Fibroblast of the aortic adventitia (primary cell): ENCODE results near the gene SNX9. TPM values are rescaled to one million over a fixed set of nuclear protein-coding genes. Genes with fewer than 3 reads are reported as not detected.

Experiments used
- DNase-seq: peaks from one replicate; pipeline ENCODE4 v3.0.0-alpha.2; 2010; ENCODE audit warnings: low read depth
- H3K4me3 ChIP-seq: 2 replicates; pipeline ENCODE4 v1.5.1; 2011; ENCODE audit warnings: low read depth, mild to moderate bottlenecking, control low read depth, low read length, moderate library complexity
- total RNA-seq: library from RNA; depleted of rRNA; stranded (reverse); fragments of >200 nt; gene quantifications from 2 replicates; pipeline ENCODE4 v1.2.3, GENCODE V29; 2012; ENCODE audit warnings: low replicate concordance
- TF ChIP-seq, protein P1 (sequence below): IDR thresholded peaks from 2 replicates; pipeline ENCODE4 v1.5.1; 2011; ENCODE audit warnings: mild to moderate bottlenecking, low read length, control low read depth, inconsistent platforms; ENCODE audit not compliant: insufficient read depth

The SNX9 gene
- total RNA-seq, 1 donor: 182 TPM

DNA sequence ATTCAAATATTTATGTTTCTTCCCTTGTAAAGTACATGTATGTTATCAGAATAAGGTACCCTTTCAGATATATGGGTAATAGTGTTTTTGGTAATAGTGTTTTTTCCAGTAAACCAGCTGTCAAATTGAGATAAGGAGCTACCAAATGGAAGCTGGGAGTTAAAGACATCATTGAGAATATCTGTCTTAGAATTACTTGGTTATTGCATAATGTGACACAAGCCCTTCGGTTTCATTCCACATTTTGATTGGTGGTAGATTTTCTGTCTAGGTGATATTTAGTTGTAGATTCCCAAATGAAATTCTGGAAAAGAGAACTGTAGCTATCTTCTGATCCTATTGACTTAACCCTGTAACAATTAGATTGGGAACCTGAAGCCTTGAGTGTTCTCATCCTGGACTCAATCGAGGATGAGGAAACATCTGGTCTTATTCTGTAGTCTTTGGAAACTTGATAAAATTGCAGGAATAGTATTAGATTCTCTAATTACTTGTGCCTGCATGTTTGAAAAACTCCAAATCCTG lies 83.6 kb downstream of the SNX9 start:
- H3K4me3 ChIP-seq: no peak overlapping the region
- TF ChIP-seq, protein P1, sequence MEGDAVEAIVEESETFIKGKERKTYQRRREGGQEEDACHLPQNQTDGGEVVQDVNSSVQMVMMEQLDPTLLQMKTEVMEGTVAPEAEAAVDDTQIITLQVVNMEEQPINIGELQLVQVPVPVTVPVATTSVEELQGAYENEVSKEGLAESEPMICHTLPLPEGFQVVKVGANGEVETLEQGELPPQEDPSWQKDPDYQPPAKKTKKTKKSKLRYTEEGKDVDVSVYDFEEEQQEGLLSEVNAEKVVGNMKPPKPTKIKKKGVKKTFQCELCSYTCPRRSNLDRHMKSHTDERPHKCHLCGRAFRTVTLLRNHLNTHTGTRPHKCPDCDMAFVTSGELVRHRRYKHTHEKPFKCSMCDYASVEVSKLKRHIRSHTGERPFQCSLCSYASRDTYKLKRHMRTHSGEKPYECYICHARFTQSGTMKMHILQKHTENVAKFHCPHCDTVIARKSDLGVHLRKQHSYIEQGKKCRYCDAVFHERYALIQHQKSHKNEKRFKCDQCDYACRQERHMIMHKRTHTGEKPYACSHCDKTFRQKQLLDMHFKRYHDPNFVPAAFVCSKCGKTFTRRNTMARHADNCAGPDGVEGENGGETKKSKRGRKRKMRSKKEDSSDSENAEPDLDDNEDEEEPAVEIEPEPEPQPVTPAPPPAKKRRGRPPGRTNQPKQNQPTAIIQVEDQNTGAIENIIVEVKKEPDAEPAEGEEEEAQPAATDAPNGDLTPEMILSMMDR: no peak
- DNase-seq: peak; percentile 38

DNA sequence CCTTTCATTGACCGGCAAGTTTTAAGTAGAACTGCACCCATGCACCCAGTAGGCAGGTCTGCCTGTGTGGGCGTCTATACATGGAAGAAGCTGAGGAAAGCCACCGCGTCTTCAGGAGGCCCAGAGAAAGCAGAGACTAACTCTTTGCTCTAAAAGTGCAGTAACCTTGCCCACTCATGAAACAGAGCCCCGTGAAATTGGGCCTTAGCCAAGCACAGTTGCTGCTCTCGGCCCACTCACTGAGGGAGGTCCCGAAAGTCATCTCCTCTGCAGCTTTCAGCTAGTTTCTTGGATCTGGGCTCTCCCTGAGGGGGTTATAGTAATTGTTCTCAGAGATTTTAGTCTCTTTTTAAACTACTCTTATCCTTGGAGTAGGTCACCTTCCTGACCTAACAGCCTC lies 84.6 kb downstream of the SNX9 start:
- TF ChIP-seq, protein P1: no peak
- no peak for DNase-seq
- H3K4me3 ChIP-seq: no peak overlapping the region

DNA sequence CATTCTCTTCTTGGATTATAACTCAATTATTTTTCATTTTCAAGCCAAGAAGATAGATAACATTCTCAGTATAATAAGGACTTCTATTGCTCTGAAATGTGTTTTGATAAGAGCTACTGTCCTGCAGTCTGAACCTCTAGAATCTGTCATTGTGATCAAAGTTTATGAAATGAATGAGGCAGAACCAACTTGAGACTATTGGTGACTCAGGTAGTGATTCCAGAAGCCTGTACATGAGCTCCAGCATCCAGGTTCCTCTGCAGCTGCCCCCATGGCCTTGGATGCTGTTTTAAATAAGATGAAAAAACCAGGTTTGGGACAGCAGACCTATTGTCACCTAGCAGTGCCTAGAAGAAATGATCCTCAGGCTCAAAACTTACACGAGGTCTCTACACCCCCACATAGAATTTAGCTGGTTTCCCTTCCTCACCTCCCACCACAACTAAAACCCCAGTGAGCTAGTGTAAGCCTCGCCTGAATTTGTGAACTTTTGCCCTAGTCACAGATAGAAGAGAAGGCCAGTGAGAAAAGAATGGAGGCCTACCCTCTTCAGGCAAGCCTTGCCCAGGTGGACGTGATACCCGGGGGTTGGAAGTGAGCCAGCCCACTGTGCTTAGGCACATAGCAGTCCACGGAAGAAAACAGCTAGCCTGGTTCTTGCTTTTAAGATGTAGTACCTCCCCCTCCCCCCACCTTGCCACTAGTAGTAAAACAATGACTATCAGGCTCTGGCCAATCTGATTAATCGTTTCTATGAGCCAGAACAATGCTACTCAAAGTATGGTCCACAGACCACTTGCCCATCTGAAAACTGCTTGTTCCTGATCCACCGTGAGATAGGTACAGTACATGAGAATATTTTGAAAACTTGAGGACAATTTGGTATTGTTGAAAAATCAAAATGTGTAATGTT lies 85.6 kb downstream of the SNX9 start:
- DNase-seq: no peak
- TF ChIP-seq, protein P1: no peak
- H3K4me3 ChIP-seq: no peak overlapping the region

DNA sequence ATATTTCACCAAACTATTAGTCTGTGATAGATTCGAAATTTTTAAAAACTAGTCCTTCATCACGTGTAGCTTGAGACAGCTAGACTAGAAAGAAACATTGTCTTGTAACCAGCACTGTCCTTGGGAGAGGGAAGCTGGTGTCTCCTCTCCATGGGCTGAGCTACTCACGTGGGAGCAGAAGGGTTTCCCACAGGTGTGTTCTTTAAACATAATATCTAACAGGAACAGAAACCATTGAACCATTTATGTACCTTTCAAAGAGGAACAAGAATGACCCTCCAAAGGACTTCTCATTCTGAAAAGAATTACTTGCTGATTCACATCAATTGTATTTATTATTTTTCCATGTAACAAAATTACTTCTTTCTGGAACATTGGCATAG lies 86.2 kb downstream of the SNX9 start:
- TF ChIP-seq, protein P1: no peak
- H3K4me3 ChIP-seq: no peak overlapping the region
- no peak for DNase-seq

DNA sequence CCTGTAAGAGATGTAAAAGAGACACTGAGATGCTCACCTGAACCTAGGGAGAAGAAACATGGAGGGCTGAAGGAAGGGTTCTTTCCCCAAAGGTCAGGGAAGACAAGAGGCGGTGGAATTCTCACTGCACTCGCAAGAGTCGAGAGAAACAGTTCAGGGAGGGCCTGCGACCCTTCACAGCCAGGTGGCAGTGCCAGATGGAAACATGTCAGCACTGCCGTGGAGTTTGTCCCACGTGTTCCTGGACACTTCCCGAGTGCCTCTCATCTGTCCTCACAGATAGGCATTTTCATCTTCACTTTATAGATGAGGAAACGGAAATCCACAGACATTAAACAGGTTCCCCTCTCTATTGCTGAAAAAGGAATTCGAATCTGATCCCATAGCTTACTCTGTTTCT lies 88.2 kb downstream of the SNX9 start:
- DNase-seq: no peak
- TF ChIP-seq, protein P1: peak; percentile 7
- H3K4me3 ChIP-seq: no peak overlapping the region

DNA sequence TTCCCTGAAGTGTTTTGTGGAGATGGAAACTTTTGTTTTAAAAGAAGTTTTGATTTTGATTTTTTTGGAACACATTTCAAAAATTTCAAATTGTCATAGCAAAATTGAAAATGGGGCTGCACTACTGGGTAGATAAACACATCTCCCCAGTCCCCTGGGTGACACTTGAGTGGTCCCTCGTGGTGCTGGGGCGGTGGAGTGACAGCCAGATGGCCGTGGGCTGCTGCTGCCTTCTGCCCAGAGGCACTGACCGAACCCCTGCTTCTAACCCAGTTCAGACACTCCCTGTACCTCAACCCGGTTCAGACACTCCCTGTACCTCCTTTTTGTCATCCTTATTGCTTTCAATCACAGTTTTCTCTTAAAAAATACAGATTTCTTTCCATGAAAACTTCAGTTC lies 88.7 kb downstream of the SNX9 start:
- H3K4me3 ChIP-seq: no peak overlapping the region
- TF ChIP-seq, protein P1: no peak

DNA sequence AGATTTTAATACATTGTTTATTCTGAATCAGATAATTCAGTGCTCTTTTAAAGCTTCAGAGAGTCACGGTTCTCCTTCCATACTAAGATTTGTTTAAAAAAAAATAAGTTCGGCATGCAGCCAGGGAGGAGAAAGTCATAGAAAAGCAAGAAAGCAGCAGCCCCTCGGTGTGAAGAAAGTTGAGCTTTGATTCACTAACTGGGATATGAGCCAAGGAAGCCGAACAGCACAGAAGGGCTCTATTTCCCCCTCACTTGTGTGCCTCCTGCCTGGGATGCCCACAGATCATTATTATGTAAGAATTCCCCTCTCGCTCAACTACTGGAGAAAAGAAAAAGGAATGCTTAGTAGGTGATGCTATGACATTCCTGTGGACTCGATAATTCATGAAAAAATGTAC lies 89.3 kb downstream of the SNX9 start:
- DNase-seq: peak; percentile 89
- TF ChIP-seq, protein P1: no peak
- no peak overlapping the region for H3K4me3 ChIP-seq

More for the DNA sequence above, 88.7 kb downstream of the SNX9 start:
- DNase-seq: no peak
